UCSD-AML1 (cell line): Measurements from ENCODE around the gene GPC6.

Experiments used
- DNase-seq: peaks from one replicate; lab custom pipeline; 2025; ENCODE audit not compliant: unreplicated experiment; lab: John Stamatoyannopoulos, UW

Gene GPC6

DNA sequence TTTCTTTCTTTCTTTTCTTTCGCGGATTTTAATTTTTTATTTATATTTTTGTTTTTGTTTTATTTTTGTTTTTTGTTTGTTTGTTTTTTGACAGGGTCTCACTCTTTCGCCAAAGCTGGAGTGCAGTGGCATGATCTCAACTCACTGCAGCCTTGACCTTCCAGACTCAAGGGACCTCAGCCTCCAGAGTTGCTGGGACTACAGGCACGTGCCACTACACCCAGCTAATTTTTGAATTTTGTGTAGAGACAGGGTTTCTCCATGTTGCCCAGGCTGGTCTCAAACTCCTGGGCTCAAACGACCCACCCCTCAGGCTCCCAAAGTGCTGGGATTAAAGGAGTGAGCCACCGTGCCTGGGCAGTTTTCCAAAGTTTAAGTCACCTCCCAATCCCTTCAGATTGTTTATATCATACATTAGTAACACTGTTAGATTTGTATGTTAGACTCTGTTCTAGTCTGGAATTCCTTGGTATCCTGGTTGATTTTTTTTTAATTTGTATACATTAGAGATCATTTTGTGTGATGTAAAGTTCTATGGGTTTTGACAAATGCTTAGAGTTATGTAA, 655.6 kb downstream of the GPC6 start:
- no peak for DNase-seq

DNA sequence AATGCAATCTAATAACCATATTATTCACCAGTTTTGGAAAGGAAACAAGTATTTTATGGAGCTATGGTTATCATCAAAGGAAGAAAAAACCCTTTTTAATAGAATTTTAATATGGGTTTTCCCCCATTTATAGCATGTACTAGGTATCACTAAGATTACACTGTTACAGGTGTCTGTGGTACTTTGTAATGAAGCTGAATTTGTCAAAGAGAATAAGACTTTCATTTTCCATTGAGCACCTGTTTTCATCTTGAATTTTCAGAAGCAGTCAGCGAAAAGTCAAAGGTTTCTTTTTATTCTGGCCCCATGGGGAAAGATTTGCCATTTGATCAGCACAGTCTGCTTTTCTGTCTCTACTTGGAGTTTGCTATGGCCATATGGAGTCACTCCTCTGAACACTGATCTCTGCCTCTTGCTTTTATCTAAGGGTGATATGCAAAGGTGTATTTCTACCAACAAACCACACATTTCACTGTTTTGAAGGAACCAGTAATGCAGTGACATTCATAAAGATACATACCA, 662.9 kb downstream of the GPC6 start:
- no peak for DNase-seq

DNA sequence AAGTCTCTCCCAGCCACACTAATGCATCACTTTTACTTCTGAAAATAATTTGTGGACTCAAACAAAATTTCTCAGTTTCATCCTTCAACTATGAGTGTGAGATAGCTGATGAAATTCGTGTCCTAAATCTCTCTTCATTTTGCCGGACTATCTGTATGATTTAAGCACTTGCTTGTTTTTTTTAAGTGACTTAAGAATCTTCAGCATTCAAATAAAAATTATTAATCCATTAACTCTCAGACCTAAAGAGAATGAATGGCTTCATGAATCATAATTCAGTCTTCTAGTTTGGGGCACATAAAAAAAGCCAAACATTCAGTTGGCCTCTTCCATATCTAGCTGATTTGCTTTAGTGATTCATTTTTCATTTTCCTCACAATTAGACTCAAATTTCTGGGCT, 673.4 kb downstream of the GPC6 start:
- DNase-seq, result no peak

DNA sequence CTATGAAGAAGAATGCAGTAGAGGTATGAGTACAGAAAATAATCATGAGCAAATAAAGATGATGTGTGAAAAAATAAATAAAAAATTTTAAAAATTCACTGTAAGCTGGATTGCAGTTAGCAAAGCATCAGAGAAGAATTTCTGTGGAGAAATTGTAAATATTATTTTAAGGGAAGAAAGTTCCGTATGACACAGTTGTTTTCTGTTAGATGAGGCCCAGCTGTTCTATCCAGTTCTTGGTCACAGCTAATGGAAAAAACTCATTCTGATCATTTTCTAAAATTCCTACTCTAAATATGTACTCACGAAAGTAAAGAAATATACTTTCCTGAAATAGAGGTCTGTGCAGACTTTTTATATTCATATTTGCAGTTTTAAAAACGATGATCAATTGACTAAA, 674.1 kb downstream of the GPC6 start:
- DNase-seq, result no peak

GRCh38 chr13:93903909-93904308, 677.3 kb downstream of the GPC6 start:
- no peak for DNase-seq

DNA sequence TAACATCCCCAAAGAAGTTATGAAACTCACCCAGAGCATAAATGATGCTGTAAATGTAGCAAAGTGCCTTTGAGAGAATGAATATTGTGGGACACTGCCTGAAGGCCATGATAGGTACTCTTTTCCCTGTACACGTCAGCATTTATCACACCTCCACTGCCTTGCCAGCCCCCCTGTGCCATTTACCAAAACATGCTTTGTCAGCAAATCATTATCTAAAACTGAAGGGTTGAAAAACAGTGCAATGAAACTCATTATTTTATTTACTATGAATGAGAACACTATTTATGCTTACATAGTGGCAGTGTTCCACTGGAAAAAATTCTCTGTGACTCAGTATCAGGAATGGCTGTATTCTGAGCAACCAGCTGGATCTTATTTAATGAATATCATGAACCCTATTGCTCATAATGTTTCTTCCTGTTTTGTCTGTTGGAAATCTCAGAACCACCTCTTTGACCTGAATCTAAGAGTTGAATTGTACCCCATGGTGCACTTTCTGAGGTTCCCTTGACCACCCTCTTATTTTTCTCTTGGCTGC, 688.7 kb downstream of the GPC6 start:
- no peak for DNase-seq

GRCh38 chr13:93922063-93922855, 695.7 kb downstream of the GPC6 start:
- no peak for DNase-seq

DNA sequence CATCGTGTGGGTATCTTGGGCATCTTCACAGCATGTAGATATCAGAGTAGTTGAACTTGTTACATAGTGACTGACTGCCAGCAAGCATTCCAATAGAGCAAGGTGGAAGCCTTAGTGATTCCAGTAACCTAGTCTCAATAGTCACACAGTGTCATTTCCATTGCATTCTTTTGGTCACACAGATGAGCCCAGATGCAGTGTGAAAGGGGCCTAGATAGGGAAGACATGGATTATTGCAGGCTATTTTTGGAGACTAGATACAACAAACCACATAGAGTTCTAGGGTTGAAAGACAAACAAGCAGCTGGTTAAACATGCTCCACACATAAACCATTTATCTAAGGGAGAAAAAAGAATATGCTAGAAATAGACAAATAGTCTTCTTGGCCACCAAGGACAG, 699.4 kb downstream of the GPC6 start:
- no peak for DNase-seq

DNA sequence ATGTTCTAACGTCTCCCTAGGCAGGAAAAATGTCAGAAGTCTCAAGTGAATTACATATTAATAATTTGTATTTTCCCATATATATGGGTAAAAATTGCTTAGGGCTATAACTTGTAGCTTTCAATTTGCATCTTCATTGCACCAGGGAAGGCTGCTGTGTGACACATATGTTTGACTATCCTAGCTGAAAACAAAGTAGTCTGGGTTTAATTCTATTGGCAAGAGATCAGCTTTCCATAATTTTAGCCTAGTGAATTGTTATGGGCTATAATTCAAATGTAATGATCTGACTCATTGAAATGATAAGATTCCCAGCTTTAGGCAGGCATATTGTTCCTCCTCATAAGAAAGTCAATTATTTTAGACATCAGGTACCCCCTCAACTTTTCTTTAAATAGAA, 699.8 kb downstream of the GPC6 start:
- DNase-seq, result no peak

DNA sequence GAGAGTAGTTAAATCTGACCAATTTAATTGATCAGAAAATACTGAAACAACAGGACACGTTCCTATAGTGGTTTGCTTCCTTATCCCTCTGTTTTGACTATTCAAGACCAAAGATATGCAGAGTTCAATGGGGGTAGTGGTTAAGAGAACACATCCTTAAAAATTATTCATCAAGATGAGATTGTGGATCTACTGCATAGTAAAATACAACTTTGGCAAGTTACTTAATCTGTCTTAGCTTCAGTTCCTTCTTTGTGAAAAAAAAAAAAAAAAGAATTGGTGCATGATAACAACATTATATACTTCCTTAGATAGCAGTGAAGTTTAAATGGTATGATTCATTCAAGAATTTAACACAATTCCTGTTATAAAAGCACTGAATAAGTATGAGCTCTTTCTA, 700.8 kb downstream of the GPC6 start:
- DNase-seq, result no peak

DNA sequence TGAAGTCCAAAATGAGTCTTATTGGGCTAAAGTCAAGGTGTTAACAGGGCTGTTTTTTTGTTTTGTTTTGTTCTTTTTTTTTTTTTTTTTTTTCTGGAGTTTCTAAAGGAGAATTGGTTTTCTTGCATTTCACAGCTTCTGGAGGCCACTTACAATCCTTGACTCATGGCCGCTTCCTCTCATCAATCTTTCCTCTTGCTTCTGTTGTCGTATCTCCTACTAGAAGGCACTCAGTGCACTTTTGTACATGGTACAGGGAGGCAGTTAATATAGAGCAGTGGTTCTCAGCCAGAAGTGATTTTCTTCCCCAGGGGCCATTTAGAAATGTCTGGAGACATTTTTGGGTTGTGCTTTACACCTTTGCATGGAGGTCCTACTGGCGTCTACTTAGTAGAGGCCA, 706.3 kb downstream of the GPC6 start:
- no peak for DNase-seq

- DNase-seq, result no peak
Measured at GRCh38 chr13:93936901-93937300, 710.3 kb downstream of the GPC6 start.

DNA sequence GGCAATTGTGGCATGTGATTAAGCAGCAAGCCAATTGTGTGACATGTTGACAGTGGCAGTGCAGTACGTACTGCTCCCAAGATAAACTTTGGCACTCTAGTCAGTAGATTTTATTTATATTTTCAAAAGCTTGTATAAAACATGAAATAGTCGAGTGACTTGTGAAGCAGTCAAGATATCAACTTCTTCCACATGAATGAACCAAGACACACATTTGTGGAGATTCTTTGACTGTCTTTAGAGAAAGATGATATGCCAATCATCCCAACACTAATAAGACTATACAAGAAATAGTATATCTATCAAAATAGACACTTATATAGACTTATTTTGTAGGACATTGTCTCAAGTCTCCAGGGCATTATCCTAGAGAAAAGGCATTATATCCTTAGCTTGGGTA, 714.8 kb downstream of the GPC6 start:
- no peak for DNase-seq

DNA sequence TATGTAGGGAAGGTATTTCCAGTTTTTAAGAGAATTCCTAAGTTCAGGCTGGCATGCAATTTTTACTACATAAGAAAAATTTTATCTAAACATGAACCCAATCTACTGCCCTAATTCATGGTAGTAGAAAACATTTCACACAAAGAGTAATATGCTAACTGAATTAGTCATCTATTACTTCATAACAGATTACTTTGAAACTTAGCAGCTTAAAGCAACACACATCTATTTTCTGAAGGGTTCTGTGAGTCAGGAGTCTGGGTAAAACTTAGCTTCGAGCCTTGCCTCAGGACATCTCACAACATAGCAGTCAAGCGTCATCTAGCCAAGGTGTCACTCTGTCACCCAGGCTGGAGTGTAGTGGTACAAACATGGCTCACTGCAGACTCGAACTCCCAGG, 715.4 kb downstream of the GPC6 start:
- DNase-seq, result no peak

GRCh38 chr13:93945621-93946020, 719.0 kb downstream of the GPC6 start:
- DNase-seq, result no peak

DNA sequence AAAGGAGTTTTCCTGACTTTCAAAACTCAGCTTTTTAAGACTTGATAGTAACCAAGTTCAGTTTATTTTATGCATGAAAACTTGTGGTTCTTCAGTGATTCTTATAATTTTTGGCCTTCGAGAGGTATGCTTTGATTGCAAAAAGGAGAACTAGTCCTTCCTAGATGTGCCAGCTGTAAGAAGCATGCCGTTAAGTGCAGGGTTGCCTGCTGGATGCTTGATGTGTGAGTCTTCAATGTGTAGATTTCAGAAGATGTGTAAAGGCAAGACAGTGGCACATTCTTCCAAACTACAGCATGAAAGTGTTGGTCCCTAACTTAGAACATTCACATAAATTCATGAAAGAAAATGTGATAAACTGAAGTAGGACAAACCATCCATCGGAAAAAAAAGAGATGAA, 720.4 kb downstream of the GPC6 start:
- DNase-seq, result no peak

GRCh38 chr13:93947651-93948050, 721.0 kb downstream of the GPC6 start:
- DNase-seq, result no peak

- DNase-seq, result no peak
Measured at GRCh38 chr13:93948162-93948922, 721.7 kb downstream of the GPC6 start.

DNA sequence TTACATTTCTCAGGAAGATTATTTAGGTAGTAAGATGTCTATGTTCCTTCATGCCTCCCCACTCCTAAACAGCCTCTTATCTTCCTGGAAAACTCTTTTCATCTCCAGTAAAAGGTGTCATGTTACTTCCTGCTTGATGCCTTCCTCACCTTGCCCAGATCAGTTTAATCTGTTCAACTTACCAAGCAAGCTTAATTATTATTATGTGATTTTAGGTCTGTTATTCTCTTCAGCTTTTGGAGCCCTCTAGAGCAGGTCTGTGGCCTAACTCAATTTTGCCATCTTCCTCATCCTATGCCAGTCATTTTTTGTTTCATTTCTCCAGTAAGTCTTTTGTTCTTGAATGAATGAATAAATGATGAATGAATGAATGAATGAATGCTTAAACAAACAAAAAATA, 724.5 kb downstream of the GPC6 start:
- DNase-seq, result no peak

GRCh38 chr13:93951951-93952350, 725.3 kb downstream of the GPC6 start:
- no peak for DNase-seq

DNA sequence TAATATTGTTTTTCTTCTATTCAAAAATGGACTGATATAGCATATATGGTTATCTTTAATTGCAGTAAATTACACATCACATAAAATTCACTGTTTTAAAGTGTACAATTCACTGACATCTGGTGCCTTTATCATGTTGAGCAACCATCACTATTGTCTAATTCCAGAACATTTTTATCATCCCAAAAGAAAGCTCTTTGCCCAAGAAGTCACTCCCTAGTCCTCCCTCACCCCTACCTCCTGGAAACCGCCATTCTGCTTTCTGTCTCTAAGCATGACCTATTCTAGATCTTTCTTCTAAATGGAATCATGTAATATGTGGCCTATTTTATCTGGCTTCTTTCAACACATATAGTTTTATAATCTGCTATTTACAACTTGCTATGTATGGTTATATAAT, 727.2 kb downstream of the GPC6 start:
- no peak for DNase-seq

DNA sequence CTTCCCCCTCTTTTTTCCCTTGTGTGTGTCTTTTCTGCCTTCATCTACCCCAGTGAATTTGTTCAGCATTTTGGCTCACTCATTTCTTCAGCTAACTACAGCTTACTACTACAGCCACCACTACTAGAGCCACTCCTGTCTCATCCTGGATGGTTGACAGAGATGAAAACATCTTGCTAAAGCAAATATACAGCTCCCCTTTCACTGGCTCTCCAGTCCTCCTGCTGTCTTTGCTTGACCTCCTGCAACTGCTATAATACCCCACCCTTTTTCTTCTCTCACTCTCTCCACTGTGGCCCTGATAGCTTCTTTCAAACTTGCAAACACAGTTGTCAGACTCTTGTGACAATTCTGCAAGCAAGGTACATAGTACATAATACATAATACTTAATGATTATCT, 729.3 kb downstream of the GPC6 start:
- DNase-seq, result no peak
